CD4-positive, alpha-beta T cell treated with Interleukin-6 at 100 ng/mL for 8 hours (primary cell): ENCODE measurements around the gene KIF26B.

Source experiments
- DNase-seq: peaks from one replicate; pipeline ENCODE4 v3.0.0-alpha.2; 2020; ENCODE audit warnings: mixed read lengths, low spot score

The KIF26B gene

DNA sequence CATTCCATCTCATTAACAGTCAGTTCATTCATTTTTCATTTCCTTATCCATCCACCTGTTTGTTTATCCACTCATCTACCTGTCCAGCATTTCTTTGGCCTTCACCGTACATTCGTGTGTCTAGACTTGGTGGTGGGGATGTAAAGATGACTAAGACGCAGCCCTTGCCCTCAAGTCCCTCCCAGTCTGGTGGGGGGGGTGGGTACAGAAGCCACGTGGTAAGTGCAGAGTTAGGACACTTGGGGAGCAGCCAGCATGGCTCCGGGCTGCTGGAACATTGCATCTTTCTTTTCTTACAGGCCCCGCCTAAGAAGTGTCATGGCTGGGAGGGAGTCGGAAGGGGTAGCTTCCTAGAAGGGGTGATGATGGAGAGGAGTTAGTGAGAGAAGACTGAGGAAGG is 17.2 kb downstream of the KIF26B start:
- no peak for DNase-seq

DNA sequence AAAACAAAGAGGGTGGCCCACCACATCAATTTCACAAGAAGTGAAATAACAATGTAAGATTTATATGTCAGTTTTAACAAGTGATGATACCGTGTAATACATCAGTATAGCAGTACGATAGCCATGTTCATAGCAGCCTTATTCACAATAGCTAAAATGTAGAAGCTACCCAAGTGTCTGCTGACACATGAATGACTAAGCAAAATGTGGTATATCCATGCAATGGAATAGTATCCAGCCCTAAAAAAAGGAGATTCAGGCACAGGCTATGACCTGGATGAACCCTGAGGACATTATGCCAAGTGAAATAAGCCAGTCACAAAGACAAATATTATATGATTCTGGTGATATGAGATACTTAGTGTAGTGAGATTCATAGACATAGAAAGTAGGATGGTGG is 18.0 kb downstream of the KIF26B start:
- no peak for DNase-seq

DNA sequence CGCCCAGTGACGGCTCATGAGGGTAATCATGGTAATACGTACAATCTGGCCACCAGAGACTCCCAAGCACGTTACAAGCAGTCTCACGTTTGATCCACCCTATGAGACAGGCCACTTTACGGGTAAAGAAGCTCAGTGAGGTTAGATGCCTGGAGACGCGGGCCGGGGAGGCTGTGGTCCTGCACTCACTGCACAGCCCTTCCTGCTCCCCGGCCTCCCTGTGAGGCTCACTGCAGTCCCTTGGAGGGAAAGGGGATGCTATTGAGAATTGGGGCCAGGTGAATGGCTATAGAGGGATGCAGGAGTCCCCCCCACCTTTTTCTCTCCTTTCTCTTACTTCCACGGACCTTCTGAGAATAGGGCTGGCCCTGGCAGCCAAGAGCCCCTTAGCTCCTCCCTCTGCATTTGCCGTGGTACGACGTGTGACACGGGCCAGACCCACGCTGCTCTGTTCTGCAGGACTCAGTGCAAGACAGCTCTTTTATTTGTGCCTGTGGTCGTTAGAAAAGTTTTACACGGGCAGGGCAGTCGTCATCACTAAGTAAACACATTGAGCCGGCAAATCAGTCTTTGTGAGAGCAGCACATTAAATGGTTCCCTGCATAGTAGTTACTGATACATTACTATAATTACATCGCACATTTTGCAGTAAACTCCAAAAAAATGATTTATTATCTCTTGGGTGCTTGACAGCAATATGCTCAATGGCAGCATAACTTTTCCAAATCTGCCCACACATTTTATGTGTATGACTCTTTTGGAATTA is 18.8 kb downstream of the KIF26B start:
- DNase-seq, result no peak

DNA sequence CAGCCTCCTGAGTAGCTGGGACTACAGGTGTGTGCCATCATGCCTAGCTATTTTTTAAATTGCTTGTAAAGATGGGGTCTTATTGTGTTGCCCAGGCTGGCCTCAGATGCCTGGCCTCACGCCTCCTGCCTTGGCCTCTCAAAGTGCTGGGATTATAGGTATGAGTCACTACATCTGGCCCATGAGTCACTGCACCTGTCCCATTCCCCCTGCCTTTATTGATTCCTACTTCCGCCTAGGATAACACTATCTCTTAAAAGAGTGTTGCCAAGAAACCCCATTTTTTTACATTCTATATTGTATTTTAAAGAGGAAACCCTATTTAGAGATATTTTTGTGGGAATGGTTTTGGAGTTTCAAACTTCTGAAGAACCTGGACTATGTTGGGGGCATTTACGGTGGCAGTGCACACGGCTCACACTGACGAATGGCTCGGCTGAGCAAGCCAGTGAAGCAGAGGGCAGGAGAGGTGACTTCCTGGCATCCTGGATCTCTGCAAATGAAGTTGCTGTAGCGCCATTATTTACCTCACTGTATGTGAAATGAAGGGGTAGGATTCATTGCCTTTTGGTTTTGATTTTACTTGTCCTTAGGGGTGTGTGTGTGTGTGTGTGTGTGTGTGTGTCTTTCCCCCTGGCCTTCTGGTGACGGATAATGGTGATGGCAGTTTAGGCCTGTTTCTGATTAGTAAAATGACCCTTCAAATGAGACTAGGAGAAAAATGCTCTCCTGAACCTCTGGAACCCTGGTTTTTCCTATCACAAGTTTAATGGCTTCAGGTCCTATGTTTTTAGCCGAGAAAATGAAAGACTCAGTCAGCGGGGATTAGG is 22.5 kb downstream of the KIF26B start:
- no peak for DNase-seq

DNA sequence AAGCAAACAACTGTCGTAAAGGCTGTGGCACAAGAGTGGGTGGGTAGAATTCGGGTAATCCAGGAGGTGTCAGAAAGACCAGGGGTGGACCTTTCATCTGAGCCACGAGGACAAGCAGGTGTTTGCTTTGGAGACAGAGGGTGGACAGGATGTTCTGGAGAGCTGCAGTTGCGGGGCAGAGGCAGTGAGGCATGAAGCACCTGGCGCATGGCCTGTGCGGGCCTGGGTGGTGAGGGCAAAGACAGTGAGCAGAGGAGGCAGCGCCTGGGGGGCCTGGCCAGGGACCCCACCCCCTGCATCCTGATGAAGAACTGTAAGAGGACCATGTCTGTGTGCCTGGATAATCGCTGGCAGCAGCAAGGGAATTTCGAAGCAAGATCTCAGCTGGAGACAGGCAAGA is 24.9 kb downstream of the KIF26B start:
- no peak for DNase-seq

DNA sequence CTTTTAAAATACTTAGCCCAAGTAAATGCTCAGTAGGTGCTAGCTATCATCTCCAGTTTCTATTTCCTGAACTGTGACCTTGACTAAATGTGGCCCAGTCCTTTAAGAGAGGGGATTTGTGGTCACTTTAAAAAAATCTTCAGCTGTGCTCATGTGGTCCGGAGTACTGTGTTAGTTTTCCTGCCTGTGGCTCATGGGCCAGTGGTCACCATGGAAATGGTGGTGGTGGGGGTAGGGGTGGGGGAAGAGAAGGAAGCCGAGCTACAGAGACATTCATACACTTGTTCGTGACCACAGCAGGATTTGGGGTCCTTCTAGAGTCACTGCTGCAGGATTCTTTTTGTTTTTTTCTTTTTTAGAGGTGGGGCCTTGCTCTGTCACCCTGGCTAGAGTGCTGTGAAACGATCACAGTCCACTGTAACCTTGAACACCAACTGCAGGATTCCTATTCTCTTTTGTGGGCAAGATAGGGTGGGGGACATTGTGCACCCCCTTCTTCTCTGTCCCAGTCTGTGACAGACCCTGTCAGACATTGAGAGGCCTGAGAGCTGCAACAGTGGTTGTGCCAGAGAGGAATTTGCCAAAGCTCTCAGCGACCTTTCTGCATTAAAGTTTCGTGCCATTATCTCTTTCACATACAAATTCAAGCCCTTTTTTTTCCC is 25.8 kb downstream of the KIF26B start:
- DNase-seq, result no peak

DNA sequence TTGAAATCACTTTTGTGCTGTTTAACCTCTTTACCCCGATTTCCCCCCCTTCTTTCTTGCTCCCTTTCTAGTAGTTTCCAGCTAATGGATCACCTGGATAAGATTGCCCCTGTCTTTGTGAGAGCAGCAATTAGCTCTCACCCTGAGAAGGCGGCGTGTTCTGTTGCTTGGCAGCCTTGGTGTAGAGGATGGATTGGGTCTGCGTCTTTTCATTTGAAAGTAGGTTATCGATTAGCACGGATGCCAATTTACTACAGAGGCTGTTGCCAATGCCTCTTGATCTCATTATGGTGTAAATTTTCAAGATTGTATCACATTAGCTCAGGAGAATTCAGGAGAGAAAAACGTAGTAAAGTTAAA is 26.4 kb downstream of the KIF26B start:
- DNase-seq, result no peak

DNA sequence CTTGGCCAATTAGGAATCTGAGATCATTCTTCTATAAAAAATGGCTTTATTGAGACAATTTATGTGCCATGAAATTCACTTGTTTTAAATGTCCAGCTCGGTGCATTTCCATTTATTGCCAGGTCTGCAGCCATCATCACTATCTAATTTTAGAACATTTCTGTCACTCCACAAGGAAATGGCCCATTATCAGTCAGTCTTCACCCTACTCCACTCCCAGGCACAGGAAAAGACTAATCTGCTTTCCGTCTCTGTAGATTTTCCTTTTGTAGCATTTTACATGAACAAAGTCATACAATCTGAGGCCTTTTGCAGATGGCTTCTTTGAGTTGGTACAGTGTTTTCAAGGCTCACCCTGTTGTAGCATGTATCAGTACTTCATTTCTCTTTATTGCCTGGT is 27.2 kb downstream of the KIF26B start:
- DNase-seq, result no peak

DNA sequence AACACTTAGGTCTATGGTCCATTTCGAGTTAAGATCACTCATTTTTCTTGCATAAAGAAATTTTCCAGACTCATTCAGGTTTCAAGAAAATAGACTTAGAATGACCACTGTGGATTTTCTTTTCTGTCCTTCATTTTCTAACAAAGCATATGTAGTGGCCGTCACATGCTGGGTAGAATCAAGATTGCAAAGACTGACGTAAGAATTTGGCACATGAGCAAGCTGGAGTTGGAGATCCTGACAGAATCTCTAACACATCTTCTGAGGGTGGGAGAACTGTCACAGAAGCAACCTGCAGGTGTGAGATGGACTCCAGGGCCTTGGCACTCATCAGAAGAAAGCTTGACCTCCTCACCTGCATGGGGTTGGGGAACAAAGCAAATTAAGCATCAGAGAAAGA is 28.6 kb downstream of the KIF26B start:
- no peak for DNase-seq

DNA sequence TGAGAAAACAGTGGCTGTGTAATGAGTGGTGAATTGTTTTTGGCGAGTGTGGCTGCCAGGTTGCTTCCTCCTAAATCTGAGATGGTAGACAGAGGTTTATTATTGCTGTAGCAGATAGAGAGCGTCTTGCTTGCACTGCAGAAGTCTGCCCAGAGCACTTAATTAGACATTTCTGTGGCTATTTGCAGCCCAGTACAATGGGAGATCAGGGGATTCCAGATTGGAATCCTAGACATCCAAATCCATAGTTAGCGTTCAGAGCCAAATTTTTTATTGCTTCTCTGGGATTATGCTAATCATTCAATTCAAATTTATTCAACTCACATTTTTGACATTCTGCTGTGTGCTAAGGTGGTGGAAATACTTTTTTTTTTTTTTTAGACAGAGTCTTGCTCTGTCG is 30.0 kb downstream of the KIF26B start:
- no peak for DNase-seq

DNA sequence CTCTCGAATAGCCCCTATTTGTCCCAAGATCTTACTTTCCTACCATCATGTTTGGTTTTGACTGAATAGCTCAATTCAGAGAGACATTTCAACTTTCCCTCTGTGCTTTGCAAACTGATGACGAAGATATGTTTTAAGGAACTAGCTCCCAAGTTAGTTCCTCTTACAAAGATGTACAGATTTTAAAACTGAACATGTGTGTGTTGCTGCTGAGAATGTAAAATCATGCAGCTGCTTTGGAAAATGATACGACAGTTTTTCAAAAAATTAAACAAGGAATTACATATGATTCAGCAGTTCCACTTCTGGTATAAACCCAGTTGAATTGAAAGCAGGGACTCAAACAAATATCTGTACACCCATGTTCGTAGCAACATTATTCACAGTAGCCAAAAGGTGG is 33.6 kb downstream of the KIF26B start:
- DNase-seq, result no peak

DNA sequence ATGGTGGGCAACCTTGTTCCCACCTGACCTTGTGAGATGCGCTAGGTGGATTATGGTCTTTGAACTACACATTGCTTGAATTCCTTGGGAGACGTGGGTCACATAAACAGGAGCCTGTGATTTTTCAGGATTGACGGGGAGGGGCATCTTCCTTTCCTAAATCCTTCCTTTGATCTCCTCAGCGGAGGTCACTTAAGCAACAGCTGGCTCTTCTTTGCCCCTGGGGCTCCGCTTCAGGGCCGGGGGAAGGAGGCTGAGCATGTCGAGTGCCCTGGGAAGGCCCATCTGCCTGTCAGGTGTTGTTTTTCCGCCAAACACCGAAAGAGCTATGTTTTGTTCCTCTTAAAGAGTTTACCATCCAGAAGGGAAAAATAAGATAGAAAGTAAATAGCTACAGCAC is 40.6 kb downstream of the KIF26B start:
- DNase-seq, result no peak

DNA sequence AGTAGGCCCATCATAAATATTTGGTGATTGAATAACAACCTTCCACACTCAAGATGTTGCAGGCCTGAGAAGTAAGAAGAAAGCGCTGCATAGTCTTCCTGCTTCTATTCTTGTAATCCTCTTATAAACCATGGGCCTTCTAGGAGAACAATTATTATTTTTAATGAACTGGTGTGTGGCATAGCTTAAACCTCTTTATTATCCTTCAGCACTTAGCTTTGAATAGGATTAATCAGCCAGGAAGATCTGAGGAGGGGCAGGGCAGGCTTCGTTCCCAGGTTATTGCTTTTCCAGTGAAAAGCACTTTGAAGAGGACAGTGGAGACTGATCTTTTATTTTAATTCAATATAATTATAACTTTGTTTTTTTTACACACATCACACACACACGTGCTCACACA is 42.3 kb downstream of the KIF26B start:
- no peak for DNase-seq

DNA sequence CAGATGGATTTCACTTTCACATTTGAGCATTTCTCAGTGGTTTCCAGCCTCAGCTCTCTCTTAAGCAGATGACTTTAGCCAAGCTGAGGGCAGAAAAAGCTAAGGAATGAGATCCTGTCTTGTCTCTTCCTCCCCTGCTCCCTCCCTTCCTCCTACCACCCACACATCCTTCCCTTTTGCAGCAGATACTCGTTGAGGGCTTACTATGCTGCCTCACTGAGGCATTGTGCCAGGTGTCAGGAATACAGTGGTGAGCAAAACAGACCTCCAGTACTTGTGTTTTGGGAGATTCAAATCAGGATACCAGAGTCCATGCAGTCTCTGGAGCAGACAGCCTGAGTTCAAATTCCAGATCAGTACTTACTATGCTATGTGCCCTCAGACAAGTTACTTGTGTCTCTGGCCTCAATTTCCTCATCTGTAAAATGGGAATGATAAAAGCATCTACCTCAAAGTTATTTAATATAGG is 43.2 kb downstream of the KIF26B start:
- DNase-seq, result no peak

DNA sequence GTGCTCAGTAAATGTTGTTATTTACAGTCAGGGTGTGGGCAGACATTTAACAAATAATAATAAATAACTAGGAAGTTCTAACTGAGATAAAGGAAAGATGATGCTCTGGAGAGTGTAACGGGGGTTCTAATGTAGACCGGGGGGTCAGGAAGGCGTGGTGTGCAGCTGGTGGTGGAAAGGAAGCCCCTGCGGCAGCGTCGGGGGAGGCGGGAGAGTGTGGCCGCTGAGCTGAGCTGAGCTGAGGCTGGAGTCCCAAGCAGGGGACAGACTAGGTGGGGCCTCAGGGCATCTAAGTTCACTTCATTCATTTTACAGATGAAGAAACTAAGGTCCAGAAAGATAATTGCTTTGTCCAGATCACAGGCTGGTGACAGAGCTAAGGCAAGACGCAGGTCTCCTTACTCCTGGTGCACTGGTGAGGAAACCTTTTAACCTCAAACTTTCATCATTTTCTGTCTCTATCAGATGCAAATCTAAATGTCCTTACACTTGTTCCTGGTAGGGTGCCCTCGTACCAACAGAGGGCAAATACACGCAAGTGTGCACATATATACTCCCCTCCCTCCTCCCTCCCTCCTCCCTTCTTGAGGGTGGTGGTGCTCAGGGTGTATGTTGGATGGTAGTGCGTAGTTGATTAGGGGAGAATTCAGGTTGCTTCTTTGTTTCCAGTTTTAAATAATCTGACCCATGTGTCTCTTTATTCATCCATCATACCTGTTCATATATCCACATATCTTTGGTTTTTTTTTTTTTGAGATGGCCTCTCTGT is 44.1 kb downstream of the KIF26B start:
- DNase-seq, result no peak

DNA sequence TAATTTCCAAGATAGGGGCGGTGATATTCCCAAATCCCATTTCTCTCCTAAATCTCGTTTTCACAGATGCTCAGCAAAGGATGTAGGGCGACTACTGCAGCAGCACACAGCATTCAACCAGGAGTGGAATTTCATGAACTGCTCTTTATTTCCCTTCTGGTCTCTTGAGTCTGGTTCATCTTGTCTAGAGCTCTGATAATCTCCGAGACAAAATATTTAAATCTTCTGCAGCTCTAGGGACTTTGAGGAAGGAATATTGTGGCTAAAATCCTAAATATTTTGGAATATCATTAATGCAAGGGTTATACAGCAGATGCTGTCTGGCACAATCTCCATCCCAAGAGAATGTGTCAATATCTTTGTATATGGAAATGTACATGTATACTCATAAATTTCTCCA is 45.4 kb downstream of the KIF26B start:
- DNase-seq, result no peak

DNA sequence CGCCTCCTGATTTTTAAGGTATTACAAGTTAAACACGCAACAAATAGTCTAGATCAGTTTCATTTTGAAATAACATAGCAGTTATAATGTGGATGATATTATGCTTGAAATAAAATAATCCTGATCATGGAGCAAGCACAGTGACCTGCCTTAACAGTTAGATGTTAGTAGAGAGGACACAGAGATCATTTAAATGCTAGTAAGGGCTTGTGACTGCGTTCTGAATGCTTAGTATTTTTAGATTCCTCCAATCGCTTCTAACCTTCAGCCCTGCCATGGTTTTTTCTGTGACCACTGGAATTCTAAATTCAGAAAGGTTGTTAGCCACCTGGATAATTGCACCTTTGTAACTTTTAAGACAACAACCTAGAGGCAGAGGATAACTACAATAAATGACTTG is 46.4 kb downstream of the KIF26B start:
- DNase-seq, result no peak

DNA sequence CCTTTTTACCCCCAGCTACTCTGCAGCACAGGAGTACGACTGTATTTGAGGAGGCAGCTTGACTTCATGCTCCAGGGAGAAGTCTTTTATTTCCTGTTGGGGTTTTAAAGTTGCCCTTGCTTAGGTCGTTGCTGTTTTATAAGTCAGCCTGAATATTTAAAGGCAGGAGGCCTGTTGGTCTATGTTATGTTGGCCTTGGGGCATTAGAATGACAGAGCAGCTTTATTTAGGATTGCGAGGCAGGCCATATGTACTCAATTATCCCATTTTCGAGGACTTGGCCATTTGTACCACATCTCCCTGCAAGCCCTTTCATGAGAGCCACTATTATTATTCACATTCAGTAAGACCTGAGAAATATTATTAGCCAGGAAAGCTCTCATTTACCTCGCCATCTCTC is 47.0 kb downstream of the KIF26B start:
- DNase-seq, result no peak

DNA sequence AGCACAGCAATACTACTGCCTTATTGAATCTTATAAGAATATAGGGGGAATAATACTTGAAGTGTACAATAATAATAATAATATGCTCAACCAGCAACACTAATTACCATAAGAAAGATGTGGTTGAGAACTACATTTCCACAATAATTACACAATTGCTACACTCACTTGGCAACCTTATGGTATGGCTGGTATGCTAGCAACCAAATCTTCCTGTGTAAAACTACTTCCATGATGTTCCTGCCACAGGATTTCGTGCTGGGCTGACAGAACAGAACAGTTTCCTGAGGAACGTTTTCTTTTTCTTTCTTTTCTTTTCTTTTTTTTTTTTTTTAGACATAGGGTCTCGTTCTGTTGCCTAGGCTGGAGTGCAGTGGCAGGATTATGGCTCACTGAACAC is 50.6 kb downstream of the KIF26B start:
- no peak for DNase-seq

DNA sequence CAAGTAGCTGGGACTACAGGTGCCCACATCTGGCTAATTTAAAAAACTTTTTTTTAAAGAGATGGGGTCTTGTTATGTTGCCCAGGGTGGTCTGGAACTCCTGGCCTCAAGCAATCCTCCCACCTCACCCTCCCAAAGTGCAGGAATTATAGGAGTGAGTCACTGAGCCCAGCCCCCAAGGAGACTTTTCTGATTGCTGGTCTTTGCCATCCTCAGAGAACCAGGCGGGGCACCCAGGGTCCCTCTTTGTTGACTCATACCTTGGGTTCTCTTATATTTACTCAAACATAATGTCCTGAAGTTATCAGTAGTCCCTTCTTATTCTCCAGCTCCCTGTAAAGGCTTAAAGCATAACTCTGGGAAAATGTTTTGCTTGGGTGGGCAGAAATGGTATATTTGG is 51.1 kb downstream of the KIF26B start:
- DNase-seq, result no peak

DNA sequence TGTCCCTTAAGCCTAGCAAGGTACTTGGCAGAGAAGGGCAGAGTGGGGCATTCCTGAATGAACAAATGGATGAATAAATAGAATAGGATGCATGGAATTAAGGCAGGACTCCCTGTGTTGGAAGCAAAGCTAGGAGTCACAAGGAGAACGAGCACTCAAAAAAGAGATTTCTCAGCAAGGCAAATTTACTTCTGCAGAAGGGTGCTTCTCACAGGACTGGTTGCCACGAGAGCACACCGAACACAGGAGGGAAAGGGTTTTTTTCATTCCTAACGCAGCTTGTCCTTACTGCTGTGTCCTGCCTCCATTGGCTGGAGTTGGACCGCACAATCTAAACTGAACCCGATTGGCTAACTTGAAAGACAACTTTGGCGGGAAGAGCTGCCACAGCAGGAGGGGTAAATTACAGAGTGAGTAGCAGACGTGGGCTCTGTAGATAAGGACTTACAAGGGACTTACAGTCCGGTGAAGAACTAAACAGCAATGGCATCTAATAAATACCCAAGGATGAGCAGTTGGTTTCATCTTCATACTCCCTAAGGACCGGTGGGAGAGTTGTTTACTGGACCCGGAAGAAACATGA is 52.4 kb downstream of the KIF26B start:
- DNase-seq, result no peak

DNA sequence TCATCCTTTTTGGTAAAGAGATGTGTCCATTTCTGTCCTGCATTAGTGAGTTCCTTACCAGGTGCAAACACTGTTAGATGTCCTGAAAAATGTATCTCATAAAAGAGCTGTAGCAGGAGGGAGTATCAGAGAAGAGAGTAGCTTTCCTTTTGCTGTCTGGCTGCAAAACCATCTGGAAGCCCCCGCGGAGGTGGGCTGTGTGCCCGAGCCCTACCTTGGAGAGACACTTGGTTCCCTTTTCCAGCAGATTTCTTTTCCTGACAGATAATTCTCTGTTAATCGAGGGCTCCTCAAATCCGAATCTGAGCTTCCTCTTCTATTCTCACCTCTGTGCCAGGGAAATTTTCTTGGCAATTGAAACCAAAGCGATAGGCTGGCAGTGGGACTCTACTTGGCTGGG is 53.0 kb downstream of the KIF26B start:
- DNase-seq, result no peak
